Mesothelial cell of epicardium (in vitro differentiated cells): Measurements from ENCODE around the gene CCDC80. TPM values are rescaled to one million over a fixed set of nuclear protein-coding genes. Genes with fewer than 3 reads are reported as not detected.

Experiments
- DNase-seq, 2 experiments: peaks; one replicate each; pipeline ENCODE4 v3.0.0; 2021; ENCODE audit warnings: low spot score in 2 of 2; ENCODE audit not compliant: unreplicated experiment in 2 of 2
- H3K27ac Mint-ChIP-seq: 2 replicates; pipeline ENCODE4 v1.8.0; 2021; ENCODE audit warnings: mixed read lengths
- H3K27me3 Mint-ChIP-seq: 2 replicates; pipeline ENCODE4 v1.8.0; 2021; ENCODE audit warnings: low read depth, mixed read lengths
- H3K36me3 Mint-ChIP-seq: 2 replicates; pipeline ENCODE4 v1.8.0; 2021; ENCODE audit warnings: mixed read lengths
- H3K4me1 Mint-ChIP-seq: 2 replicates; pipeline ENCODE4 v1.8.0; 2021; ENCODE audit warnings: mixed read lengths
- H3K4me3 Mint-ChIP-seq: 2 replicates; pipeline ENCODE4 v1.8.0; 2021; ENCODE audit warnings: mild to moderate bottlenecking, moderate library complexity, mixed read lengths
- H3K9me3 Mint-ChIP-seq: 2 replicates; pipeline ENCODE4 v1.8.0; 2021; ENCODE audit warnings: mixed read lengths
- CTCF ChIP-seq: fragments of 200-600 bp; sonication (generic); IDR thresholded peaks from one replicate; pipeline ENCODE4 v1.5.0; 2021; ENCODE audit warnings: antibody characterized with exemption; ENCODE audit not compliant: unreplicated experiment
- total RNA-seq: library from RNA; stranded (reverse); gene quantifications from 3 replicates; pipeline ENCODE4 v1.2.1, GENCODE V29; 2021

CCDC80 gene
- total RNA-seq, 1 donor from 2014 or later, result 134 TPM

GRCh38 chr3:112650482-112650881 is 9.5 kb upstream of the CCDC80 start:
- no peaks in the 10 kb centered on the region for H3K9me3 Mint-ChIP-seq
- H3K27ac Mint-ChIP-seq, result peak overlapping the region; percentile 20
- no peaks in the 10 kb centered on the region for H3K36me3 Mint-ChIP-seq
- no peak for DNase-seq
- H3K4me1 Mint-ChIP-seq, result peaks cover 39% of the 10 kb centered on the region
- H3K27me3 Mint-ChIP-seq, result no peaks in the 10 kb centered on the region
- no peak overlapping the region for H3K4me3 Mint-ChIP-seq
- no peak for TF ChIP-seq CTCF

- H3K27me3 Mint-ChIP-seq, result no peaks in the 10 kb centered on the region
- no peak for TF ChIP-seq CTCF
- peaks cover 39% of the 10 kb centered on the region for H3K4me1 Mint-ChIP-seq
- no peak overlapping the region for H3K4me3 Mint-ChIP-seq
- no peaks in the 10 kb centered on the region for H3K9me3 Mint-ChIP-seq
- no peak overlapping the region for H3K27ac Mint-ChIP-seq
- DNase-seq, result no peak
- H3K36me3 Mint-ChIP-seq, result no peaks in the 10 kb centered on the region
Observed at GRCh38 chr3:112649478-112649735, 8.5 kb upstream of the CCDC80 start.

GRCh38 chr3:112647122-112647521 is 6.2 kb upstream of the CCDC80 start:
- Mint-ChIP-seq H3K4me3 (no peak overlapping the region), H3K27ac (peak overlapping the region; percentile 67), H3K36me3 (no peaks in the 10 kb centered on the region), H3K4me1 (peaks cover 31% of the 10 kb centered on the region), H3K9me3 (no peaks in the 10 kb centered on the region), H3K27me3 (no peaks in the 10 kb centered on the region)
- DNase-seq, result no peak
- no peak for TF ChIP-seq CTCF

- Mint-ChIP-seq H3K36me3 (no peaks in the 10 kb centered on the region), H3K9me3 (no peaks in the 10 kb centered on the region), H3K4me3 (no peak overlapping the region), H3K27me3 (no peaks in the 10 kb centered on the region), H3K4me1 (peaks cover 30% of the 10 kb centered on the region), H3K27ac (peak overlapping the region; percentile 67)
- no peak for TF ChIP-seq CTCF
- no peak for DNase-seq
Observed at GRCh38 chr3:112646623-112647022, 5.7 kb upstream of the CCDC80 start.

GRCh38 chr3:112644453-112644852 is 3.5 kb upstream of the CCDC80 start:
- no peaks in the 10 kb centered on the region for H3K9me3 Mint-ChIP-seq
- no peak overlapping the region for H3K4me3 Mint-ChIP-seq
- no peak overlapping the region for H3K27ac Mint-ChIP-seq
- H3K27me3 Mint-ChIP-seq, result no peaks in the 10 kb centered on the region
- no peak for TF ChIP-seq CTCF
- peaks cover 22% of the 10 kb centered on the region for H3K4me1 Mint-ChIP-seq
- no peaks in the 10 kb centered on the region for H3K36me3 Mint-ChIP-seq
- DNase-seq, result no peak

- H3K4me3 Mint-ChIP-seq, result peak overlapping the region; percentile 62
- DNase-seq, result no peak
- H3K27me3 Mint-ChIP-seq, result no peaks in the 10 kb centered on the region
- no peaks in the 10 kb centered on the region for H3K9me3 Mint-ChIP-seq
- peaks cover 22% of the 10 kb centered on the region for H3K4me1 Mint-ChIP-seq
- TF ChIP-seq CTCF, result no peak
- peak overlapping the region; percentile 23 for H3K27ac Mint-ChIP-seq
- H3K36me3 Mint-ChIP-seq, result no peaks in the 10 kb centered on the region
Observed at GRCh38 chr3:112643621-112644240, 2.8 kb upstream of the CCDC80 start.
